Measurements from ENCODE around the gene LRFN3.

- TF ChIP-seq SMC3 (IDR thresholded peaks at IDR 0.05; ENCODE audit: low read depth, low read length) (no peak), USF2 (IDR thresholded peaks at IDR 0.05; ENCODE audit: low read depth, low read length) (no peak), MAZ (IDR thresholded peaks at IDR 0.05; ENCODE audit: borderline replicate concordance, low read depth, low read length) (no peak), CTCF (conservative IDR thresholded peaks at IDR 0.05; ENCODE audit: low read depth, low read length) (no peak), POLR2A (IDR thresholded peaks at IDR 0.05; ENCODE audit: low read depth, low read length) (no peak), NFE2L2 (IDR thresholded peaks at IDR 0.05; ENCODE audit: low read depth, low read length) (no peak), RCOR1 (IDR thresholded peaks at IDR 0.05; ENCODE audit: insufficient replicate concordance, low read length) (no peak), MXI1 (IDR thresholded peaks at IDR 0.05; ENCODE audit: borderline replicate concordance, low read depth, low read length) (no peak), CEBPB (IDR thresholded peaks at IDR 0.05; ENCODE audit: low read depth, low read length) (no peak), MAFK (IDR thresholded peaks at IDR 0.05; ENCODE audit: low read depth, low read length) (no peak)
Measured at GRCh38 chr19:35909684-35910035, 26.5 kb upstream of the LRFN3 start.
